ENCODE results near the gene PROSER2.

DNA sequence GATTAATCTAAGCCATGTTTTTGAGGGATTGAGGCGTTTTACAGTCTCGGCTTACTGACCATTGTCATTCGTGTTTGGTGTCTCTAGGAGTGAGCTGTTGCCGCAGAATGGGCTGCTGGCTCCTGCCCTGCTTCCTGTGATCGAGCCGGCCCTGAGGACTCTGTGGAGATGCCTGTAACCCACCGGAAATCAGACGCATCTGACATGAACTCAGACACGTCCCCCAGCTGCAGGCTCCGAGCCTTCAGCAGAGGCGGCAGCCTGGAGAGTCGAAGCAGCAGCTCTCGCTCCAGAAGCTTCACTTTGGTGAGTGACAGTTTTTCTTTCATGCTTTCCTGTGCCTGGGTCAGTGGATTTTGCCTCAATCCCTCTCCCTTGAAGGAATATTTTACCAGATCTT is 28.8 kb downstream of the PROSER2 start:
- TF ChIP-seq HOXA9 (CRISPR knock-in tag; IDR thresholded peaks at IDR 0.05; ENCODE audit: borderline replicate concordance) (no peak), CENPBD1 (CRISPR knock-in tag; IDR thresholded peaks at IDR 0.05; ENCODE audit: borderline replicate concordance, low read depth) (no peak), ZNF292 (CRISPR knock-in tag; IDR thresholded peaks at IDR 0.05; ENCODE audit: borderline replicate concordance, low read depth) (no peak), ZNF512B (CRISPR knock-in tag; IDR thresholded peaks at IDR 0.05; ENCODE audit: borderline replicate concordance) (no peak), EZH2 (conservative IDR thresholded peaks at IDR 0.05; ENCODE audit: low read depth, low read length) (no peak), BHLHE40 (IDR thresholded peaks at IDR 0.05; ENCODE audit: low read length) (no peak), NFIC (IDR thresholded peaks at IDR 0.05; ENCODE audit: low read length) (no peak), CTCF (CRISPR knock-in tag; IDR thresholded peaks at IDR 0.05) (no peak)
- TF ChIP-seq, protein P1, sequence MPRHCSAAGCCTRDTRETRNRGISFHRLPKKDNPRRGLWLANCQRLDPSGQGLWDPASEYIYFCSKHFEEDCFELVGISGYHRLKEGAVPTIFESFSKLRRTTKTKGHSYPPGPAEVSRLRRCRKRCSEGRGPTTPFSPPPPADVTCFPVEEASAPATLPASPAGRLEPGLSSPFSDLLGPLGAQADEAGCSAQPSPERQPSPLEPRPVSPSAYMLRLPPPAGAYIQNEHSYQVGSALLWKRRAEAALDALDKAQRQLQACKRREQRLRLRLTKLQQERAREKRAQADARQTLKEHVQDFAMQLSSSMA (CRISPR knock-in tag; IDR thresholded peaks at IDR 0.05) = no peak

Data from HepG2 (cell line).